ENCODE data around the gene TRAF3.

DNA sequence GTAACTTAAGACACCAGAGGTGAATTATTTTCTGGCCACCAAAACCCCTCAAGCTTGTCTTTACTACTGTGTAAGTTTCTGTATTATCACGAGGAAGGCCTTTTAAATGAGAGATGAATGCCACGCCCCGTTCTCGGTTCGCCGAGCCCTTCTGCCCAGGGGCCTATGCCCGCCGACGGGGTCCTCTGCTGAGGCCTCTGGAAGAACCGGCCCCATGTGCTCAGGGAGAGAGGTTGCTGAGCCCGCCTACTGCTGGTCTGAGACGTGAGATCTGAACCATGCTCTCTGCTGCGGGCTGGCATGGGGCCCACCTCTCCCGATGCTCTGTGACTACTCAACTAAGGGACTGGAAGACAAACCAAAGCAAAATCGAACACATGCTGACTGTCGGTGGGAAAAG lies 166.2 kb downstream of the TRAF3 start:
- TF ChIP-seq RARB (CRISPR knock-in tag; IDR thresholded peaks at IDR 0.05) (no peak), TOX (CRISPR knock-in tag; IDR thresholded peaks at IDR 0.05; ENCODE audit: borderline replicate concordance) (no peak), ISL1 (CRISPR knock-in tag; IDR thresholded peaks at IDR 0.05) (no peak), ZFP30 (CRISPR knock-in tag; IDR thresholded peaks at IDR 0.05) (no peak), SNAI2 (CRISPR knock-in tag; IDR thresholded peaks at IDR 0.05) (no peak), POU6F1 (CRISPR knock-in tag; IDR thresholded peaks at IDR 0.05; ENCODE audit: borderline replicate concordance, low read depth) (no peak), PATZ1 (CRISPR knock-in tag; IDR thresholded peaks at IDR 0.05; ENCODE audit: borderline replicate concordance) (no peak), ARNTL (CRISPR knock-in tag; IDR thresholded peaks at IDR 0.05; ENCODE audit: borderline replicate concordance, low read depth) (no peak), BACH2 (CRISPR knock-in tag; IDR thresholded peaks at IDR 0.05; ENCODE audit: borderline replicate concordance) (no peak), ZNF8 (CRISPR knock-in tag; IDR thresholded peaks at IDR 0.05) (no peak), ZNF565 (CRISPR knock-in tag; conservative IDR thresholded peaks at IDR 0.05; ENCODE audit: low read depth) (no peak), ZNF70 (CRISPR knock-in tag; IDR thresholded peaks at IDR 0.05) (no peak), CSDC2 (CRISPR knock-in tag; IDR thresholded peaks at IDR 0.05) (no peak)
- TF ChIP-seq, protein P1, sequence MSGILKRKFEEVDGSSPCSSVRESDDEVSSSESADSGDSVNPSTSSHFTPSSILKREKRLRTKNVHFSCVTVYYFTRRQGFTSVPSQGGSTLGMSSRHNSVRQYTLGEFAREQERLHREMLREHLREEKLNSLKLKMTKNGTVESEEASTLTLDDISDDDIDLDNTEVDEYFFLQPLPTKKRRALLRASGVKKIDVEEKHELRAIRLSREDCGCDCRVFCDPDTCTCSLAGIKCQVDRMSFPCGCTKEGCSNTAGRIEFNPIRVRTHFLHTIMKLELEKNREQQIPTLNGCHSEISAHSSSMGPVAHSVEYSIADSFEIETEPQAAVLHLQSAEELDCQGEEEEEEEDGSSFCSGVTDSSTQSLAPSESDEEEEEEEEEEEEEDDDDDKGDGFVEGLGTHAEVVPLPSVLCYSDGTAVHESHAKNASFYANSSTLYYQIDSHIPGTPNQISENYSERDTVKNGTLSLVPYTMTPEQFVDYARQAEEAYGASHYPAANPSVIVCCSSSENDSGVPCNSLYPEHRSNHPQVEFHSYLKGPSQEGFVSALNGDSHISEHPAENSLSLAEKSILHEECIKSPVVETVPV (CRISPR knock-in tag; IDR thresholded peaks at IDR 0.05) = no peak

Data from SK-N-SH treated with all-trans-retinoic acid at 6 μM for 48 hours (cell line).